Stomach (tissue), 4 donors: ENCODE data around the gene FAM184A.

Experiments used
- EP300 ChIP-seq: sonication (generic); formaldehyde crosslinking; IDR thresholded peaks from one replicate; pipeline ENCODE4 v1.6.1; 2017; ENCODE audit warnings: antibody characterized with exemption
- POLR2A ChIP-seq, 4 donors: fragments of 450-650 bp; IDR thresholded peaks; one replicate each; pipeline ENCODE4 v1.6.1; 2016; ENCODE audit warnings: antibody characterized with exemption in 4 of 4, control low read depth in 2 of 4, mild to moderate bottlenecking in 1 of 4, moderate library complexity in 1 of 4
- POLR2AphosphoS5 ChIP-seq, 3 donors: sonication (generic); formaldehyde crosslinking; IDR thresholded peaks; one replicate each; pipeline ENCODE4 v1.6.1; 2016; ENCODE audit warnings: antibody characterized with exemption in 3 of 3
- TF ChIP-seq, protein P1 (sequence below), 7 experiments: fragments of 450-650 bp in 4 of 7; fragments of 200-600 bp in 3 of 7; sonication (generic) in 3 of 7; IDR thresholded peaks; one replicate each; pipeline ENCODE4 v1.5.1; 2016 to 2019; ENCODE audit warnings: antibody characterized with exemption in 7 of 7, control low read depth in 2 of 7, mild to moderate bottlenecking in 1 of 7

DNA sequence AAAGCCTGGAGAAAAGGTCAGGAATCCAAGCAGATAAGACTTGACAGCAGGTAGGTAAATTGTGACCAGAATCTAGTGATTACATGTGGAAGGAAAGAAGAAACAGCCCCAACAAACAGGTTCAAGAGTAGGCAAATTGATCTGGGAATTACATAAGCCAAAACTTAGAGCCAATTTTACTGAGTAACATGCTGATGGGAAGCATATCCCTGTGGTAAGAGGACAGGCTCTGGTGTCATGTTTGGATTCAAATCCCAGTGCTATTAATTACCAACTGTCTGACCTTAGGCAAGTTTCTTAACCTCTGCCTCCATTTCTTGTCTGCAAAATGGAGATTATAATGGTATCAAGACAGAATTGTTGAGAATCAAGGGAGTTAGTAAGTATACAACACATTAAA is 163.9 kb downstream of the FAM184A start:
- TF ChIP-seq, protein P1, sequence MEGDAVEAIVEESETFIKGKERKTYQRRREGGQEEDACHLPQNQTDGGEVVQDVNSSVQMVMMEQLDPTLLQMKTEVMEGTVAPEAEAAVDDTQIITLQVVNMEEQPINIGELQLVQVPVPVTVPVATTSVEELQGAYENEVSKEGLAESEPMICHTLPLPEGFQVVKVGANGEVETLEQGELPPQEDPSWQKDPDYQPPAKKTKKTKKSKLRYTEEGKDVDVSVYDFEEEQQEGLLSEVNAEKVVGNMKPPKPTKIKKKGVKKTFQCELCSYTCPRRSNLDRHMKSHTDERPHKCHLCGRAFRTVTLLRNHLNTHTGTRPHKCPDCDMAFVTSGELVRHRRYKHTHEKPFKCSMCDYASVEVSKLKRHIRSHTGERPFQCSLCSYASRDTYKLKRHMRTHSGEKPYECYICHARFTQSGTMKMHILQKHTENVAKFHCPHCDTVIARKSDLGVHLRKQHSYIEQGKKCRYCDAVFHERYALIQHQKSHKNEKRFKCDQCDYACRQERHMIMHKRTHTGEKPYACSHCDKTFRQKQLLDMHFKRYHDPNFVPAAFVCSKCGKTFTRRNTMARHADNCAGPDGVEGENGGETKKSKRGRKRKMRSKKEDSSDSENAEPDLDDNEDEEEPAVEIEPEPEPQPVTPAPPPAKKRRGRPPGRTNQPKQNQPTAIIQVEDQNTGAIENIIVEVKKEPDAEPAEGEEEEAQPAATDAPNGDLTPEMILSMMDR (IDR thresholded peaks at IDR 0.05): no peak
- no peak for TF ChIP-seq POLR2AphosphoS5 (IDR thresholded peaks at IDR 0.05)
- no peak for TF ChIP-seq POLR2A (IDR thresholded peaks at IDR 0.05)
- no peak for TF ChIP-seq EP300
